ENCODE results near the gene MAP4K5. TPM values are rescaled to one million over a fixed set of nuclear protein-coding genes. Genes with fewer than 3 reads are reported as not detected.

Gene MAP4K5
- total RNA-seq, 1 experiment from 2014 or later, result 42.7 TPM

- no peak overlapping the region for H2BK15ac ChIP-seq (ENCODE audit: low read depth, low read length)
- H3K4me1 ChIP-seq (ENCODE audit: insufficient read depth, low read length), result no peaks in the 10 kb centered on the region
- H3K27ac ChIP-seq (ENCODE audit: insufficient read length, low read depth, low read length), result no peak overlapping the region
- no peak overlapping the region for H3K56ac ChIP-seq (ENCODE audit: insufficient read length, low read depth, low read length)
- no peak overlapping the region for H3K4ac ChIP-seq (ENCODE audit: low read depth, low read length)
- H3K79me1 ChIP-seq (ENCODE audit: insufficient read depth, low read depth, low read length, poor library complexity, severe bottlenecking), result no peaks in the 10 kb centered on the region
- H3K4me2 ChIP-seq (ENCODE audit: insufficient read depth, insufficient read length, low read length), result no peak overlapping the region
- H3K14ac ChIP-seq (ENCODE audit: insufficient read depth, low read length), result no peak overlapping the region
- H3K4me1 Mint-ChIP-seq, result no peaks in the 10 kb centered on the region
- no peak overlapping the region for H3K23ac ChIP-seq (ENCODE audit: insufficient read length, low read depth, low read length)
- peaks cover 4% of the 10 kb centered on the region; the same call in 1 of the 2 replicates for H3K27me3 Mint-ChIP-seq (ENCODE audit: low read depth)
- no peak overlapping the region for H4K91ac ChIP-seq (ENCODE audit: insufficient read length, low read depth, low read length)
- no peak overlapping the region for H2BK12ac ChIP-seq (ENCODE audit: insufficient read length, low read depth, low read length)
- no peaks in the 10 kb centered on the region for H3K27me3 ChIP-seq (ENCODE audit: insufficient read depth, low read length)
- no peak overlapping the region for H3K9ac ChIP-seq (ENCODE audit: extremely low read depth, insufficient read length, low read length)
- H2BK5ac ChIP-seq (ENCODE audit: insufficient read length, low read length), result no peak overlapping the region
- H2AK5ac ChIP-seq (ENCODE audit: insufficient read length, low read length), result no peak overlapping the region
- no CpG with 5 or more reads among the region's 4 CpGs for WGBS (ENCODE audit: extremely low coverage, insufficient read length, low lambda C conversion rate)
- H3T11ph ChIP-seq (ENCODE audit: low read length), result no peak overlapping the region
- no peaks in the 10 kb centered on the region for H3K23me2 ChIP-seq (ENCODE audit: insufficient read length, low read depth, low read length, poor library complexity, severe bottlenecking)
- H3K4me3 Mint-ChIP-seq, result no peak overlapping the region
- no peaks in the 10 kb centered on the region for H3K36me3 Mint-ChIP-seq (ENCODE audit: insufficient read depth in 1 of 3, low read depth in 3 of 3)
- no peak overlapping the region for H3K18ac ChIP-seq (ENCODE audit: insufficient read length, low read depth, low read length)
- no peak overlapping the region for H4K5ac ChIP-seq (ENCODE audit: insufficient read length, low read depth, low read length)
- H2AFZ ChIP-seq (ENCODE audit: low read length), result no peak overlapping the region
- no peak overlapping the region for H4K8ac ChIP-seq (replicated peaks; ENCODE audit: insufficient read length, low read depth, low read length)
- no peak overlapping the region for H2BK120ac ChIP-seq (ENCODE audit: low read depth, low read length, poor library complexity, severe bottlenecking)
- H3K27ac Mint-ChIP-seq, result no peak overlapping the region
- H3K9me3 Mint-ChIP-seq, result no peaks in the 10 kb centered on the region
- H3K9me3 ChIP-seq (ENCODE audit: control insufficient read depth, low read depth, low read length), result no peaks in the 10 kb centered on the region
- H2BK20ac ChIP-seq (ENCODE audit: low read depth, low read length, poor library complexity, severe bottlenecking), result no peak overlapping the region
- H3K79me2 ChIP-seq (ENCODE audit: insufficient read depth, low read length), result no peaks in the 10 kb centered on the region
- no peak for DNase-seq
- no peaks in the 10 kb centered on the region for H4K20me1 ChIP-seq (ENCODE audit: control insufficient read depth, insufficient read depth, insufficient read length)
- no peak for TF ChIP-seq CTCF (conservative IDR thresholded peaks at IDR 0.05)
Measured at GRCh38 chr14:50377550-50378085, 154.8 kb downstream of the MAP4K5 start.

All from H9 (cell line).